ENCODE measurements around the gene GTF2A1.

Gene GTF2A1

GRCh38 chr14:81170829-81171195 is 49.9 kb downstream of the GTF2A1 start:
- no peak overlapping the region for H3K4me3 ChIP-seq (ENCODE audit: low read length)
- DNase-seq (ENCODE audit: low read depth), result no peak
- no peak for TF ChIP-seq CTCF (IDR thresholded peaks at IDR 0.05; ENCODE audit: insufficient read depth, low read depth, low read length, missing control alignments)

GRCh38 chr14:81170104-81170828 is 50.5 kb downstream of the GTF2A1 start:
- TF ChIP-seq CTCF (IDR thresholded peaks at IDR 0.05; ENCODE audit: insufficient read depth, low read depth, low read length, missing control alignments), result peak; percentile 89

GRCh38 chr14:81169711-81170103 is 51.1 kb downstream of the GTF2A1 start:
- no peak for TF ChIP-seq CTCF (IDR thresholded peaks at IDR 0.05; ENCODE audit: insufficient read depth, low read depth, low read length, missing control alignments)
- no peak for DNase-seq (ENCODE audit: low read depth)
- H3K4me3 ChIP-seq (ENCODE audit: low read length), result peak overlapping the region; percentile 68

More at GRCh38 chr14:81170104-81170828, 50.5 kb downstream of the GTF2A1 start:
- H3K4me3 ChIP-seq (ENCODE audit: low read length), result peak overlapping the region; percentile 68
- peak; percentile 89 for DNase-seq (ENCODE audit: low read depth)

- H3K4me3 ChIP-seq (ENCODE audit: low read length), result peak overlapping the region; percentile 68
- TF ChIP-seq CTCF (IDR thresholded peaks at IDR 0.05; ENCODE audit: insufficient read depth, low read depth, low read length, missing control alignments), result no peak
- DNase-seq (ENCODE audit: low read depth), result no peak
These were observed 51.5 kb downstream of the GTF2A1 start for GRCh38 chr14:81169267-81169666.

GRCh38 chr14:81166121-81166520 is 54.6 kb downstream of the GTF2A1 start:
- no peak overlapping the region for H3K4me3 ChIP-seq (ENCODE audit: low read length)
- DNase-seq (ENCODE audit: low read depth), result no peak
- no peak for TF ChIP-seq CTCF (IDR thresholded peaks at IDR 0.05; ENCODE audit: insufficient read depth, low read depth, low read length, missing control alignments)

GRCh38 chr14:81165188-81165587 is 55.6 kb downstream of the GTF2A1 start:
- no peak overlapping the region for H3K4me3 ChIP-seq (ENCODE audit: low read length)
- no peak for TF ChIP-seq CTCF (IDR thresholded peaks at IDR 0.05; ENCODE audit: insufficient read depth, low read depth, low read length, missing control alignments)
- no peak for DNase-seq (ENCODE audit: low read depth)
